Kidney epithelial cell (primary cell): ENCODE measurements around the gene RGS12. TPM values are rescaled to one million over a fixed set of nuclear protein-coding genes. Genes with fewer than 3 reads are reported as not detected.

Source experiments
- DNase-seq: peaks from one replicate; pipeline ENCODE4 v3.0.0-alpha.2; 2010; ENCODE audit warnings: low read depth
- H3K27me3 ChIP-seq: 2 replicates; pipeline ENCODE4 v1.6.0; 2011; ENCODE audit warnings: low read length; ENCODE audit not compliant: control insufficient read depth, insufficient read depth
- H3K36me3 ChIP-seq: 2 replicates; pipeline ENCODE4 v1.5.1; 2011; ENCODE audit warnings: low read length; ENCODE audit not compliant: control insufficient read depth, insufficient read depth
- H3K4me3 ChIP-seq: 2 replicates; pipeline ENCODE4 v1.5.1; 2011; ENCODE audit warnings: low read depth, mild to moderate bottlenecking, control low read depth, low read length
- total RNA-seq: library from RNA; depleted of rRNA; stranded (reverse); fragments of >200 nt; gene quantifications from 2 replicates; pipeline ENCODE4 v1.2.3, GENCODE V29; 2015
- TF ChIP-seq, protein P1 (sequence below): IDR thresholded peaks from 2 replicates; pipeline ENCODE4 v1.5.1; 2011; ENCODE audit warnings: mild to moderate bottlenecking, moderate library complexity, low read length, control low read depth, inconsistent platforms; ENCODE audit not compliant: insufficient read depth, poor library complexity, severe bottlenecking

RGS12 gene
- total RNA-seq, 1 donor from 2014 or later: 28.7 TPM

DNA sequence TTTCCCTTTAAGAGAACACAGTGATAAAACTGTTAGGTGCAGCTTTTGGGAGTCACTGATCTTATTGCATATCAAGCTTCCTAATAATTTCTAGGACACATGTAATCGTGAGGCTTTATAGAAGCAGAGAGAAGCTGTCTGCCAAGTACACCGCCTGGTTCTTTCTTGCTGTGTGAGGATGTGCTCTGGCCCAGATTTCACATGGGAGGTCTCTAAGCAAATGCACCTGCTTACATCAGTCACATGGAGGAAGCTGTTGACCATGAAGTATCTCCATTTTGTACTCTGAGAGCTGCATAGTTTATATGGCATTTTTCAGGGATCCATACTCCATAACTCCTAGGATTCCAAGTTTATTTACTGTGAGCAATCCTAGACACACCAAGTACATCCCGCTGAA, 37.1 kb downstream of the RGS12 start:
- Histone ChIP-seq H3K4me3 (no peak overlapping the region), H3K27me3 (no peaks in the 10 kb centered on the region), H3K36me3 (no peaks in the 10 kb centered on the region)
- TF ChIP-seq, protein P1, sequence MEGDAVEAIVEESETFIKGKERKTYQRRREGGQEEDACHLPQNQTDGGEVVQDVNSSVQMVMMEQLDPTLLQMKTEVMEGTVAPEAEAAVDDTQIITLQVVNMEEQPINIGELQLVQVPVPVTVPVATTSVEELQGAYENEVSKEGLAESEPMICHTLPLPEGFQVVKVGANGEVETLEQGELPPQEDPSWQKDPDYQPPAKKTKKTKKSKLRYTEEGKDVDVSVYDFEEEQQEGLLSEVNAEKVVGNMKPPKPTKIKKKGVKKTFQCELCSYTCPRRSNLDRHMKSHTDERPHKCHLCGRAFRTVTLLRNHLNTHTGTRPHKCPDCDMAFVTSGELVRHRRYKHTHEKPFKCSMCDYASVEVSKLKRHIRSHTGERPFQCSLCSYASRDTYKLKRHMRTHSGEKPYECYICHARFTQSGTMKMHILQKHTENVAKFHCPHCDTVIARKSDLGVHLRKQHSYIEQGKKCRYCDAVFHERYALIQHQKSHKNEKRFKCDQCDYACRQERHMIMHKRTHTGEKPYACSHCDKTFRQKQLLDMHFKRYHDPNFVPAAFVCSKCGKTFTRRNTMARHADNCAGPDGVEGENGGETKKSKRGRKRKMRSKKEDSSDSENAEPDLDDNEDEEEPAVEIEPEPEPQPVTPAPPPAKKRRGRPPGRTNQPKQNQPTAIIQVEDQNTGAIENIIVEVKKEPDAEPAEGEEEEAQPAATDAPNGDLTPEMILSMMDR: no peak
- no peak for DNase-seq

DNA sequence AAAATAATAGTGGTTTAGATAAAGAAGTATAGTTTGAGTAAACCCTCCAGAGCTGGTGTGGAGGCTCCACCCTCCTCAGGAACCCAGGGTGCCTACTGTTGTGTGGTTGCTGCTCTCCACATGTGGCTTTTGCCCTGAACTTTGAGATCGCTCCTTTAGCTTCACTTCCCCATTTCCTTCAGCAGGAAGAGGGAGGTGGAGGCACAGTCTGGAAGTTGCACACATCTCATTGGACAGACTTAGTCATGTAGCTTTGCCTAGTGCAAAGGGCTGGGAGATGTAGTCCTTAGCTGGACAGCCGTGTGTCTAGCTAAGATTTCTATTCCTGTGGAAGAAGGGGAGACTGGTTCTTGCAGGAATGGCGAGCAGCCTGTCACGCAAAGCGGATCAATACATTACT, 37.9 kb downstream of the RGS12 start:
- Histone ChIP-seq H3K4me3 (no peak overlapping the region), H3K27me3 (no peaks in the 10 kb centered on the region), H3K36me3 (no peaks in the 10 kb centered on the region)
- TF ChIP-seq, protein P1: no peak
- DNase-seq: no peak

DNA sequence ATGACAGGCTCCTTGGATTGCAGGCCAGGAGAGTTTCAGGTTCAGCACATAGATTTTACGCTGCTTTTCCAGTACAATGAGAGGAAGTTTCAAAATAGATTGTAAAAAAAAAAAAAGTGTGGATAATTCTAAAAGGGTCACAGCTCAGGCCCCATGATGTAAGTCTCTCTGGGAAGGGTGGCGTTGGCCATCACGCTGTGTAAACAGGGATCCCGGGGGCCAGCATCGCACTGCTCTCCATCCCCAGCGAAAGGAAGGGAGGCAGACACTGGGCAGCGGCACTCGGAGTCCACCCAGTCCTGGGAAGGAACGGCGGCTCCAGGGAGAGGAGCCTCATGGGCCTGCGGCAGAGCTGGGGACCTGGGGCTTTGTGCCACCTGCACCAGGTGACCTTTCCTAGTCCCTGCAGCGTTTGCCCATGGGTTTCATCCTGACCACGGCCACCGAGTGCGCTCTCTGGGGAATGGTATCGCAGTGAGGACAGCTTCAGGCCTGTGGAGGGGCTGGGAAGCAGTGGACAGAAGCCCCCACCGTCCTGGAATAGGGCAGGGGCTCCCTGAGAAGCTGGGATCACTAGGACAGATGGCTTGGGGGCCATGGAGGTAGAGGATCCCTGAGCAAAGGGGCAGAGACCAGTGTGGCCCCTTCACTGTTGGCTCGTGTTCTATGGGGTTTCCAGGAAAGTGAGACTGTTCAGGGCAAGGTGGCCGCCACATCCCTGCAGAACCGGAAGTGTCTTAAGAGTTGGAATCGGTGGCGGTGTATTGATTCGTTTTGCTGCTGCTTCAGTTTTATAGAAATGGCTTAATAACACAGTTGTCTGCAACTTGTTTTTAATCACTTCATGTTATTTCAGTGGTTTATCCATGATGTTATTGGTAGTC, 38.9 kb downstream of the RGS12 start:
- no peak overlapping the region for H3K4me3 ChIP-seq
- H3K27me3 ChIP-seq: no peaks in the 10 kb centered on the region
- TF ChIP-seq, protein P1: no peak
- H3K36me3 ChIP-seq: no peaks in the 10 kb centered on the region
- DNase-seq: no peak

DNA sequence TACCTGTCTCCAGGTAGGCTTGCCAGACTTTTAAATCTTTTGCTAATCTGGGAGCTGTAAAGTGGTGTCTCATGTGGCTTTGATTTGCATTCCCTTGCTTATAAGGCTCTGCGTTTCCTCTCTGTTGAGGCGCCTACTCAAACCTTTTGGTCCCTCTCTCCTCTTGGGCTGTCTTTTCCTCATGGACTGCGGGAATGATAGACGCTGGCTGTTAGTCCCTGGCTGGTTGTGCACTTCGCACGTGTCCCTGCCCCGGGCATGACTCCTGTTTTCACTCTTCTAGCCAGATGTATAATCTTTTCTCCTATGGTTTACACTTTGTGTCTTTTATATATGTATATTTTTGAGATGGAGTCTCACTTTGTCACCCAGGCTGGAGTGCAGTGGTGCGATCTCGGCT, 39.7 kb downstream of the RGS12 start:
- TF ChIP-seq, protein P1: no peak
- no peak for DNase-seq
- Histone ChIP-seq H3K36me3 (no peaks in the 10 kb centered on the region), H3K4me3 (no peak overlapping the region), H3K27me3 (no peaks in the 10 kb centered on the region)

DNA sequence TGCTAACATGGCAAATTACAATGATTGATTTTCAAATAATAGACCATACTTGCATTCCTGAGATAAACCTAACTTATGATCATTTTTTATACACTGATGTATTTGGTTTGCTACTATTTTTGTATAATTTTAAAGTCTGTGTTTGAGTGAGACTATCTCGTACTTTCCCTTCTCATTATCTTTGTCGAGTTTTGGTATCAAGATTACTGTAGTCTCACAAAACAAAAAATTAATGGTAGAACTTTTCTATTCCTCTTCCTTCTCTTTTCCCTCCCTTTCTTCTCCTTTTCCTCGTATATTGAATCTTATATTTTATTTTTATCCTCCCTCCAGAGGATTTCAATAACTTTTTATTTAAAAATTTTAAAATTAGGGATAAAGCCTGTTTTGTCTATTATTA, 41.5 kb downstream of the RGS12 start:
- TF ChIP-seq, protein P1: no peak
- no peak overlapping the region for H3K4me3 ChIP-seq
- no peaks in the 10 kb centered on the region for H3K27me3 ChIP-seq
- DNase-seq: no peak
- no peaks in the 10 kb centered on the region for H3K36me3 ChIP-seq

DNA sequence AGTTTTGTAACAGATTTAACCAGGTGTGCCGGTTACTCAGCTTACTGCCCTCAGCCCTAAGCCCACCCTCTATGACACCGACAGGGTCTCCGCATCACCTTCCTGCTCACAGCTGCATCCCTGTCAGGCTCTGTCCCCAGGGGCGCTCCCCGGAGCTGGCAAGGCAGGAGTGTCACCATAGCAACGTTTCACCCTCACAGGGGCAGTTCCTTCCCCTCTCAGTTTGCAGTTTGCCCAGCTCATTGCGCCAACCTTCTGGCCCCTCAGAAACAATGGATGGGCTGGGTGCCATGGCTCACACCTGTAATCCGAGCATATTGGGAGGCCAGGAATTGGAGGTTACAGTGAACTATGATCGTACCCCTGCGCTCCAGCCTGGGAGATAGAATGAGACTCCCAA, 42.6 kb downstream of the RGS12 start:
- no peaks in the 10 kb centered on the region for H3K36me3 ChIP-seq
- DNase-seq: no peak
- TF ChIP-seq, protein P1: no peak
- no peaks in the 10 kb centered on the region for H3K27me3 ChIP-seq
- no peak overlapping the region for H3K4me3 ChIP-seq
